Fibroblast of lung (primary cell): ENCODE results near the gene RNF217. TPM values are rescaled to one million over a fixed set of nuclear protein-coding genes. Genes with fewer than 3 reads are reported as not detected.

Experiments
- DNase-seq, 2 donors: peaks; one replicate each; pipeline versions ENCODE4 v3.0.0 to v3.0.0-alpha.2; 2010; ENCODE audit warnings: low read depth in 2 of 2
- H2AFZ ChIP-seq: 2 replicates; pipeline ENCODE4 v1.5.1; 2012; ENCODE audit warnings: low read length, control low read depth, inconsistent platforms
- H3K27ac ChIP-seq: 2 replicates; pipeline ENCODE4 v1.5.1; 2011; ENCODE audit warnings: low read length, control low read depth; ENCODE audit not compliant: insufficient read depth
- H3K27me3 ChIP-seq: 2 replicates; pipeline ENCODE4 v1.5.1; 2011; ENCODE audit warnings: mild to moderate bottlenecking, low read length; ENCODE audit not compliant: control insufficient read depth, insufficient read depth
- H3K36me3 ChIP-seq: 2 replicates; pipeline ENCODE4 v1.5.1; 2011; ENCODE audit warnings: low read length; ENCODE audit not compliant: control insufficient read depth, insufficient read depth
- H3K4me1 ChIP-seq: 2 replicates; pipeline ENCODE4 v1.5.1; 2011; ENCODE audit warnings: low read length; ENCODE audit not compliant: control insufficient read depth, insufficient read depth; ENCODE audit errors: extremely low read depth
- H3K4me2 ChIP-seq: 2 replicates; pipeline ENCODE4 v1.5.1; 2011; ENCODE audit warnings: low read length, control low read depth; ENCODE audit not compliant: insufficient read depth; ENCODE audit errors: extremely low read depth
- H3K4me3 ChIP-seq, 4 experiments: fragments of 200-600 bp in 1 of 4; sonication (generic) in 1 of 4; replicated peaks in 1 of 4; 2 replicates each; pipeline ENCODE4 v1.5.1; 2011 to 2016; ENCODE audit warnings: low read length in 4 of 4, low read depth in 3 of 4, mild to moderate bottlenecking in 3 of 4, control low read depth in 2 of 4, inconsistent platforms in 1 of 4, mixed read lengths in 1 of 4; ENCODE audit not compliant: insufficient read depth in 1 of 4; ENCODE audit errors: control extremely low read depth in 1 of 4
- H3K79me2 ChIP-seq: 2 replicates; pipeline ENCODE4 v1.5.1; 2012; ENCODE audit warnings: mild to moderate bottlenecking, low read length, inconsistent platforms; ENCODE audit not compliant: control insufficient read depth, insufficient read depth
- H3K9ac ChIP-seq: 2 replicates; pipeline ENCODE4 v1.5.1; 2011; ENCODE audit warnings: mild to moderate bottlenecking, low read length, control low read depth; ENCODE audit not compliant: insufficient read depth
- H3K9me3 ChIP-seq: 2 replicates; pipeline ENCODE4 v1.5.1; 2012; ENCODE audit warnings: low read depth, low read length; ENCODE audit not compliant: control insufficient read depth, insufficient read depth
- H4K20me1 ChIP-seq: 2 replicates; pipeline ENCODE4 v1.5.1; 2011; ENCODE audit warnings: low read length; ENCODE audit not compliant: control insufficient read depth, insufficient read depth; ENCODE audit errors: extremely low read depth
- CTCF ChIP-seq, 2 donors: IDR thresholded peaks in 1 of 2; conservative IDR thresholded peaks in 1 of 2; 1 replicate in 1 of 2; 2 replicates in 1 of 2; pipeline ENCODE4 v1.5.1; 2011 to 2012; ENCODE audit warnings: low read length in 2 of 2, control low read depth in 1 of 2, inconsistent platforms in 1 of 2, low read depth in 1 of 2, mild to moderate bottlenecking in 1 of 2
- EZH2 ChIP-seq: IDR thresholded peaks from 2 replicates; pipeline ENCODE4 v1.5.1; 2012; ENCODE audit warnings: low read length, control low read depth, mild to moderate bottlenecking; ENCODE audit errors: missing control alignments
- polyA plus RNA-seq, 2 donors: library from polyadenylated mRNA; depleted of rRNA in 1 of 2; stranded (reverse) in 1 of 2; unstranded in 1 of 2; fragments of >200 nt; gene quantifications; 2 replicates each; pipeline ENCODE4 v1.2.1, GENCODE V29; 2011 to 2012; ENCODE audit warnings: missing spikeins in 1 of 2
- total RNA-seq: library from RNA; depleted of rRNA; stranded (reverse); fragments of >200 nt; gene quantifications from 2 replicates; pipeline ENCODE4 v1.2.1, GENCODE V29; 2014

Gene RNF217
- total and polyA plus RNA-seq, 2 donors (not counting 1 experiment from before 2014, with no cell fraction given), result 13.2 to 19.5 TPM

GRCh38 chr6:125018136-125018535 lies 55.9 kb downstream of the RNF217 start:
- no peak overlapping the region for H3K4me2 ChIP-seq
- H2AFZ ChIP-seq, result no peak overlapping the region
- H3K79me2 ChIP-seq, result no peaks in the 10 kb centered on the region
- no peak overlapping the region for H3K9ac ChIP-seq
- no peaks in the 10 kb centered on the region for H3K36me3 ChIP-seq
- H3K27me3 ChIP-seq, result no peaks in the 10 kb centered on the region
- no peak overlapping the region for H3K4me3 ChIP-seq
- no peaks in the 10 kb centered on the region for H3K9me3 ChIP-seq
- H4K20me1 ChIP-seq, result no peaks in the 10 kb centered on the region
- peaks cover 7% of the 10 kb centered on the region for H3K4me1 ChIP-seq
- TF ChIP-seq EZH2, result no peak
- TF ChIP-seq CTCF (conservative IDR thresholded peaks at IDR 0.05 in 1 of 2, IDR thresholded peaks at IDR 0.05 in 1 of 2; ENCODE audit: low read depth in 1 of 2, low read length in 2 of 2), result no peak
- DNase-seq, result peak in 1 of 2 donors; percentile 37
- no peak overlapping the region for H3K27ac ChIP-seq

- no peak overlapping the region for H2AFZ ChIP-seq
- H3K4me2 ChIP-seq, result no peak overlapping the region
- no peak for DNase-seq
- TF ChIP-seq CTCF (conservative IDR thresholded peaks at IDR 0.05 in 1 of 2, IDR thresholded peaks at IDR 0.05 in 1 of 2; ENCODE audit: low read depth in 1 of 2, low read length in 2 of 2) (no peak), EZH2 (no peak)
- H3K27ac ChIP-seq, result no peak overlapping the region
- no peak overlapping the region for H3K9ac ChIP-seq
- H3K27me3 ChIP-seq, result no peaks in the 10 kb centered on the region
- H4K20me1 ChIP-seq, result no peaks in the 10 kb centered on the region
- no peak overlapping the region for H3K4me3 ChIP-seq
- no peaks in the 10 kb centered on the region for H3K9me3 ChIP-seq
- H3K4me1 ChIP-seq, result peaks cover 4% of the 10 kb centered on the region
- H3K79me2 ChIP-seq, result no peaks in the 10 kb centered on the region
- no peaks in the 10 kb centered on the region for H3K36me3 ChIP-seq
Measured at GRCh38 chr6:125019281-125019680, 57.0 kb downstream of the RNF217 start.

- peak in 1 of 2 donors; percentile 22 for DNase-seq
- Histone ChIP-seq H3K27me3 (no peaks in the 10 kb centered on the region), H4K20me1 (no peaks in the 10 kb centered on the region), H3K4me2 (no peak overlapping the region), H3K4me3 (no peak overlapping the region), H3K36me3 (no peaks in the 10 kb centered on the region), H3K4me1 (peaks cover 2% of the 10 kb centered on the region), H3K9me3 (no peaks in the 10 kb centered on the region), H3K9ac (no peak overlapping the region), H3K27ac (no peak overlapping the region), H3K79me2 (no peaks in the 10 kb centered on the region), H2AFZ (no peak overlapping the region)
- TF ChIP-seq CTCF (conservative IDR thresholded peaks at IDR 0.05 in 1 of 2, IDR thresholded peaks at IDR 0.05 in 1 of 2; ENCODE audit: low read depth in 1 of 2, low read length in 2 of 2), result no peak
- no peak for TF ChIP-seq EZH2
Measured at GRCh38 chr6:125019918-125020317, 57.7 kb downstream of the RNF217 start.
